Osteocyte (in vitro differentiated cells): Measurements from ENCODE around the gene ZNF613. TPM values are rescaled to one million over a fixed set of nuclear protein-coding genes. Genes with fewer than 3 reads are reported as not detected.

Experiments
- DNase-seq: peaks from one replicate; pipeline ENCODE4 v3.0.0; 2021; ENCODE audit warnings: mixed read lengths; ENCODE audit not compliant: unreplicated experiment; ENCODE audit errors: extremely low spot score
- H3K27ac Mint-ChIP-seq: one replicate; pipeline ENCODE4 v1.8.0; 2021; ENCODE audit warnings: mild to moderate bottlenecking, mixed read lengths; ENCODE audit not compliant: unreplicated experiment
- H3K27me3 Mint-ChIP-seq: one replicate; pipeline ENCODE4 v1.8.0; 2021; ENCODE audit warnings: mixed read lengths; ENCODE audit not compliant: unreplicated experiment
- H3K36me3 Mint-ChIP-seq: one replicate; pipeline ENCODE4 v1.8.0; 2021; ENCODE audit warnings: mixed read lengths; ENCODE audit not compliant: unreplicated experiment
- H3K4me1 Mint-ChIP-seq: one replicate; pipeline ENCODE4 v1.8.0; 2021; ENCODE audit warnings: mixed read lengths; ENCODE audit not compliant: unreplicated experiment
- H3K4me3 Mint-ChIP-seq: one replicate; pipeline ENCODE4 v1.8.0; 2021; ENCODE audit warnings: mild to moderate bottlenecking, moderate library complexity, mixed read lengths; ENCODE audit not compliant: unreplicated experiment
- H3K9me3 Mint-ChIP-seq: one replicate; pipeline ENCODE4 v1.8.0; 2021; ENCODE audit warnings: mixed read lengths; ENCODE audit not compliant: unreplicated experiment
- long read RNA-seq: library from polyadenylated mRNA; unstranded; transcript quantifications from one replicate; pipeline ENCODE4 v2.0.0, GENCODE V29; 2021
- total RNA-seq: library from RNA; stranded (reverse); gene quantifications from 2 replicates; pipeline ENCODE4 v1.2.1, GENCODE V29; 2021
- TF ChIP-seq, protein P1 (sequence below): fragments of 200-600 bp; sonication (generic); IDR thresholded peaks from 2 replicates; pipeline ENCODE4 v1.5.0; 2021; ENCODE audit warnings: antibody characterized with exemption, mild to moderate bottlenecking, moderate library complexity

Gene ZNF613
- 7.8 and 9.4 TPM in 2 replicates for total RNA-seq
- long read RNA-seq, transcript ZNF613-201 (6 exons, 3,419 nt): major isoform, 19 of 38 reads
- long read RNA-seq, partial matches to known transcripts: 1 of 38 reads
- long read RNA-seq, other reads (novel, unspliced or antisense): 17 of 38 reads

DNA sequence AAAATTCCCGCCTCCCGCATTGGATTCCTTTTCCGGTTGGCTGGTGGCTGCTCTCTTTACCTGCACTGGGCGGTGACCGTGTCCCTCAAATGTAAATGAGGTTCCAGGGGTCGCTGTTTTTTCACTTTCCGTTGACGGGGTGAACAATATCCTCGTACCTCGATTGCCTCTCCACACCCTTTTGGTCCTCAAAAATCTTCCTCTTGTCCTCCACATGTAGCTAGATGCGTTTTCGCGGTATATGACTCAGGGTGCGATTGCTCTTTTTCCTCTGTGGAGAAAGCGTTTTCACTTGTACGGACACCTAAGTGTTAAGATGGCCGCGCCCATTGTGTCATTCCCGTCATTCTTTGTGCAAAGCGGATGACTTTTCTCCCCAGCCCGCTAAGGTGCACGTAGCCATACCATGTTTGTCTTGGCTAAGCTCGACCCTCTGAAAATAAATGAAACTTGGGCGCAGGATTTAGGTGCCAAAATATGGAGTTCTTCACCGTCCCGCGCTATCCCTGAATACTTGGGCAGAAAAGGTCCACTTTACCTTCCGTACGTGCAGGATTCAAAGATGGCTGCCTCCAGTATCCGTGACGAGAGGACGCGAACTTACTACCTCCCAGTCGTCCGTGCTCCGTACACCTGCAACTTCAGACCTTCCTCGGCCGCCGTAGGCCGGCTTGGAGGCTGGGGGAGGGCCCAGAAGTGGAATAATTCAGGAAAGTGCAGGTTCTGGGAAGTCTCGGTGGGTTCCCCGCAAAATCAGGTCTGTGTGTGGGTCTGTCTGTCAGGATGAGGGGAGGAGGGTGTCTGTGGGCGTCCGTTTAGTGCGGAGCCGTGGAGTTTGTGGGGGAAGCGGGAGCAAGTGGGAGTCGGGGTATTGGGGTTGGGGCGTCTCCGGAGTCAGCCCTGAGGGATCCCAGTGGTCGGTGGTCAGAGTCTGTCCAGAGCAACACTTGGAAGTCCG is at the start of gene ZNF613:
ZNF613 (plus strand) TSS at position 689 of the 958 bp plus-strand sequence. CDS start 8,749 bp downstream, outside the sequence.
- peak within 1 kb of the TSS; percentile 89 for H3K27ac Mint-ChIP-seq
- H3K4me1 Mint-ChIP-seq: peaks cover 20% of the 10 kb centered on the region
- H3K36me3 Mint-ChIP-seq: peaks cover 29% of the 10 kb centered on the region
- H3K27me3 Mint-ChIP-seq: no peaks in the 10 kb centered on the region
- H3K4me3 Mint-ChIP-seq: peak within 1 kb of the TSS; percentile 99
- H3K9me3 Mint-ChIP-seq: peaks cover 24% of the 10 kb centered on the region
- TF ChIP-seq, protein P1, sequence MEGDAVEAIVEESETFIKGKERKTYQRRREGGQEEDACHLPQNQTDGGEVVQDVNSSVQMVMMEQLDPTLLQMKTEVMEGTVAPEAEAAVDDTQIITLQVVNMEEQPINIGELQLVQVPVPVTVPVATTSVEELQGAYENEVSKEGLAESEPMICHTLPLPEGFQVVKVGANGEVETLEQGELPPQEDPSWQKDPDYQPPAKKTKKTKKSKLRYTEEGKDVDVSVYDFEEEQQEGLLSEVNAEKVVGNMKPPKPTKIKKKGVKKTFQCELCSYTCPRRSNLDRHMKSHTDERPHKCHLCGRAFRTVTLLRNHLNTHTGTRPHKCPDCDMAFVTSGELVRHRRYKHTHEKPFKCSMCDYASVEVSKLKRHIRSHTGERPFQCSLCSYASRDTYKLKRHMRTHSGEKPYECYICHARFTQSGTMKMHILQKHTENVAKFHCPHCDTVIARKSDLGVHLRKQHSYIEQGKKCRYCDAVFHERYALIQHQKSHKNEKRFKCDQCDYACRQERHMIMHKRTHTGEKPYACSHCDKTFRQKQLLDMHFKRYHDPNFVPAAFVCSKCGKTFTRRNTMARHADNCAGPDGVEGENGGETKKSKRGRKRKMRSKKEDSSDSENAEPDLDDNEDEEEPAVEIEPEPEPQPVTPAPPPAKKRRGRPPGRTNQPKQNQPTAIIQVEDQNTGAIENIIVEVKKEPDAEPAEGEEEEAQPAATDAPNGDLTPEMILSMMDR: peak; percentile 35
- DNase-seq: peak; percentile 91

DNA sequence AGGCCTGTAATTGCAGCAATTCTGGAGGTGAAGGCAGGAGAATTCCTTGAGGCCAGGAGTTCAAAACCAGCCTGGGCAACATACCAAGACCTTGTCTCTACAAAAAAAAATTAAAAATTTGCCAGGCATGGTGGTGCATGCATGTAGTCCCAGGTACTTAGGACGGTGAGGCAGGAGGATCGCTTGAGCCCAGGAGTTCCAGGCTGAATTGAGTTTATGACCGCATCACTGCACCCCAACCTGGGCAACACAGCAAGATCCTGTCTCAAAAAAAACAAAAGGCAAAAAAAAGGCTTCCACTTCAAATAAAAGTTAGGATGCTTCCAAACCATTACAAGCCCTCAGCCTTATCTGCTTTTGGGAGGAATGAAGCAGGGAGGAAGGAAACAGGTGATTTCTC is 44.8 kb upstream of the ZNF613 start:
- TF ChIP-seq, protein P1: no peak
- Mint-ChIP-seq H3K4me3 (no peak overlapping the region), H3K36me3 (peaks cover 35% of the 10 kb centered on the region), H3K4me1 (peaks cover 7% of the 10 kb centered on the region), H3K27me3 (no peaks in the 10 kb centered on the region), H3K27ac (no peak overlapping the region), H3K9me3 (peaks cover 48% of the 10 kb centered on the region)
- no peak for DNase-seq

DNA sequence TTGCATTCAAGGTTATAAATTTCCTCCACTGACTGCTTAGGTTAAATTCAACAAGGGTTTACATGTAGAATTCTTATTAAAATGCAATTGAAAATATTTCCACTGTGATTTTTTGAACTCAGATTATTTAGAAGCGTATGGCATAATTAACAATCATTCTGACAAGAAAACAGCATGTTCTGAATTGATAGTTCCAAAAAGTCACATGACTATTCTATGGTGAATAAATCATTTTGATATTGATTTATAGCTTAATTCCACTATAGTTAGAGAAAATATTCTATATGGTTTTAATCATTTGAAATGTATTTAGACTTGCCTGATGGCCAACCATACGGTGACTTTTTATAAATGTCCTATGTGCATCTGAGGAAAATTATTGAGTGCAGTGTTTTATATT is 42.6 kb upstream of the ZNF613 start:
- Mint-ChIP-seq H3K27ac (no peak overlapping the region), H3K4me1 (peaks cover 11% of the 10 kb centered on the region), H3K4me3 (no peak overlapping the region), H3K9me3 (peaks cover 43% of the 10 kb centered on the region), H3K27me3 (no peaks in the 10 kb centered on the region), H3K36me3 (peaks cover 25% of the 10 kb centered on the region)
- TF ChIP-seq, protein P1: no peak
- no peak for DNase-seq

DNA sequence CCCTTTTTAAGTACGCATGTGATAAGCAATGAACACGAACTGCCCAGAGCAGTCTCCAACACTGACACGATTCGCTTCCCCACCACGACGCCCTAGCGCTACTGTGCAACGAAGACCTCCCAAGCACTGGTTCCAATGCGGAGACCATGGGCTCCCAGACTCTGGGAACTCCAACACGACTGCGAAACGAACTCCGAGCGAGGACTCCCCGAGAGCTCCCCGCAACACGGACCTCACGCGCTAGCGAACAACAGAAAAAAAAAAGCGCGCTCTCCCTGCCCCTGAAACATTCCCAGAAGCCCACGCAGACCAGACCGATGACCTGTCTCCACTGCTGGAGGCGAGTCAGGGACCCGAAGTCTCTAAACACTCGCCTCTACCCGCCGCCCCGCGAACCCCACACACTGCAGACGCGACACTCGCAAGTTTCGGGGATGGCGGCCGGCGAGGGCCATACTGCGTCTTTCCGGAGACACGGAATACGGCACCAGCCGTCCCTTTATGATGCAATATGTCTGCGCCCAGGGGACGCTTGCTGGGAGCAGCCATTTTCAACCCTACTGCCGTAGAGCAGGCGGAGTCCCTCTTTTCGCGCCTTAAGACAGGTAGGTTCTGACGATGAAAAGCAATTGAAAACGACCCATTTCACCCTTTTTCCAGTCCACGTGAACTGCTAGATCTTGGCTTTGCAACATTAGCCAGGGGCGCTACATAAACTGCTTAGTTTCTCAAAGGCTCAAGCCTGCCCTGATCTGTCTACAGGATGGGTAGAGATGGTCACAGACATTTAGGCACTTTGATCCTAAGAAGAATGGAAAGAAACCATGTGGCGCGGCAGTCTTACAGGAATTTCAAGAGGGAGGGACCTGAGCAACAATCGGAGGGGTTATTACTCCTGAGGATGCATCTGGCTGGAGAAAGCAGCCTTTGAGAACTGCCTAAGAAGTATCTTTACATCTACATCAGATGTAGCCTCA is 39.5 kb upstream of the ZNF613 start, which contains the start of gene ZNF577:
ZNF577 (minus strand) TSS at position 430 of the 977 bp plus-strand sequence. CDS start 7,569 bp downstream, outside the sequence.
- TF ChIP-seq, protein P1: no peak
- Mint-ChIP-seq H3K4me1 (peaks cover 11% of the 10 kb centered on the region), H3K36me3 (peaks cover 32% of the 10 kb centered on the region), H3K4me3 (peak within 1 kb of the TSS; percentile 99), H3K27me3 (no peaks in the 10 kb centered on the region), H3K9me3 (peaks cover 41% of the 10 kb centered on the region), H3K27ac (peak within 1 kb of the TSS; percentile 99)
- peak; percentile 96 for DNase-seq
